Endothelial cell of umbilical vein (primary cell): ENCODE data around the gene ARL3. TPM values are rescaled to one million over a fixed set of nuclear protein-coding genes. Genes with fewer than 3 reads are reported as not detected.

Experiments
- BruUV-seq: library from RNA; stranded (reverse); fragments of 400-500 nt; replicated peaks from 2 replicates; lab custom pipeline; 2021; lab: Mats Ljungman, UMichigan
- CTCF ChIA-PET: fragments of 300-600, 350-600 bp; sonication (Branson Sonifier 250); formaldehyde crosslinking; loops from one replicate; lab custom pipeline; 2021; ENCODE audit warnings: antibody characterized with exemption, inconsistent platforms; lab: Charles Lee
- POLR2A ChIA-PET: fragments of 300-600, 350-600 bp; sonication (Branson Sonifier 250); formaldehyde crosslinking; loops from one replicate; lab custom pipeline; 2021; ENCODE audit warnings: antibody characterized with exemption, inconsistent platforms; lab: Charles Lee
- DNase-seq: peaks from one replicate; pipeline ENCODE4 v3.0.0-alpha.2; 2011; ENCODE audit warnings: low read depth, low spot score
- FAIRE-seq: peaks from 2 replicates; lab custom pipeline; 2011; peaks lifted over from hg19 to GRCh38; lab: Jason Lieb, UNC
- H2AFZ ChIP-seq: 2 replicates; pipeline ENCODE4 v1.6.0; 2012; ENCODE audit warnings: low read depth, low read length, control low read depth, inconsistent platforms
- H3K27ac ChIP-seq: 2 replicates; pipeline ENCODE4 v1.5.1; 2011; ENCODE audit warnings: low read depth, mild to moderate bottlenecking, control low read depth, low read length, moderate library complexity; ENCODE audit not compliant: insufficient read depth
- H3K27me3 ChIP-seq, 2 experiments: 2 replicates each; pipeline versions ENCODE4 v1.6.0 to v1.6.1; 2011; ENCODE audit warnings: low read length in 2 of 2, mixed read lengths in 1 of 2; ENCODE audit not compliant: control insufficient read depth in 2 of 2, insufficient read depth in 2 of 2
- H3K36me3 ChIP-seq, 2 experiments: 2 replicates in 1 of 2; 3 replicates in 1 of 2; pipeline ENCODE4 v1.5.1; 2011; ENCODE audit warnings: low read length in 2 of 2, mild to moderate bottlenecking in 1 of 2, moderate library complexity in 1 of 2; ENCODE audit not compliant: control insufficient read depth in 2 of 2, insufficient read depth in 2 of 2; ENCODE audit errors: extremely low read depth in 1 of 2
- H3K4me1 ChIP-seq: 3 replicates; pipeline ENCODE4 v1.5.1; 2011; ENCODE audit warnings: mild to moderate bottlenecking, low read length; ENCODE audit not compliant: control insufficient read depth, insufficient read depth; ENCODE audit errors: extremely low read depth
- H3K4me2 ChIP-seq: 2 replicates; pipeline ENCODE4 v1.6.1; 2011; ENCODE audit warnings: low read length, control low read depth, mixed read lengths; ENCODE audit not compliant: insufficient read depth
- H3K4me3 ChIP-seq, 3 experiments: fragments of 200-600 bp in 1 of 3; sonication (generic), shearing (Covaris generic) in 1 of 3; replicated peaks in 1 of 3; 2 replicates each; pipeline ENCODE4 v1.5.1; 2011 to 2016; ENCODE audit warnings: control low read depth in 3 of 3, low read length in 3 of 3, mild to moderate bottlenecking in 2 of 3, inconsistent platforms in 1 of 3, low read depth in 1 of 3, moderate library complexity in 1 of 3; ENCODE audit not compliant: insufficient read depth in 1 of 3
- H3K79me2 ChIP-seq: 2 replicates; pipeline ENCODE4 v1.6.0; 2012; ENCODE audit warnings: low read length, inconsistent platforms; ENCODE audit not compliant: control insufficient read depth, insufficient read depth
- H3K9ac ChIP-seq: replicated peaks from 2 replicates; pipeline ENCODE3; 2011; ENCODE audit warnings: low read length, control low read depth; ENCODE audit not compliant: insufficient read depth; ENCODE audit errors: extremely low read depth
- H3K9me1 ChIP-seq: replicated peaks from 3 replicates; pipeline ENCODE4 v1.6.0; 2011; ENCODE audit warnings: mild to moderate bottlenecking, low read length; ENCODE audit not compliant: control insufficient read depth, insufficient read depth; ENCODE audit errors: extremely low read depth
- H3K9me3 ChIP-seq: replicated peaks from 2 replicates; pipeline ENCODE4 v1.5.1; 2012; ENCODE audit warnings: low read length, inconsistent platforms; ENCODE audit not compliant: control insufficient read depth, insufficient read depth
- H4K20me1 ChIP-seq: replicated peaks from 2 replicates; pipeline ENCODE3; 2011; ENCODE audit warnings: mild to moderate bottlenecking, low read length; ENCODE audit not compliant: control insufficient read depth, insufficient read depth; ENCODE audit errors: extremely low read depth
- CTCF ChIP-seq, 2 donors: IDR thresholded peaks; 1 replicate in 1 of 2; 2 replicates in 1 of 2; pipeline ENCODE4 v1.5.1; 2011; ENCODE audit warnings: low read length in 2 of 2, mild to moderate bottlenecking in 2 of 2, moderate library complexity in 2 of 2, control low read depth in 1 of 2, inconsistent platforms in 1 of 2, low read depth in 1 of 2; ENCODE audit not compliant: insufficient read depth in 1 of 2; ENCODE audit errors: extremely low read depth in 1 of 2
- EZH2 ChIP-seq: IDR thresholded peaks from 2 replicates; pipeline ENCODE4 v1.6.1; 2012; ENCODE audit warnings: borderline replicate concordance, low read depth, mild to moderate bottlenecking, moderate library complexity, low read length, inconsistent platforms; ENCODE audit not compliant: severe bottlenecking
- FOS ChIP-seq: IDR thresholded peaks from 2 replicates; pipeline ENCODE4 v1.6.1; 2011; ENCODE audit warnings: mild to moderate bottlenecking, low read length, moderate library complexity, borderline replicate concordance; ENCODE audit not compliant: insufficient read depth
- GATA2 ChIP-seq: IDR thresholded peaks from 2 replicates; pipeline ENCODE4 v1.7.0; 2011; ENCODE audit warnings: low read depth, mild to moderate bottlenecking, moderate library complexity, mixed read lengths, low read length; ENCODE audit not compliant: insufficient read length, insufficient read depth
- JUN ChIP-seq: IDR thresholded peaks from 2 replicates; pipeline ENCODE4 v1.6.1; 2011; ENCODE audit warnings: borderline replicate concordance, low read depth; ENCODE audit not compliant: insufficient read length, insufficient read depth
- MAX ChIP-seq: IDR thresholded peaks from 2 replicates; pipeline ENCODE4 v1.6.1; 2011; ENCODE audit not compliant: insufficient read depth, insufficient read length
- MYC ChIP-seq: IDR thresholded peaks from one replicate; pipeline ENCODE4 v1.6.1; 2011; ENCODE audit warnings: mild to moderate bottlenecking, low read depth, low read length
- POLR2A ChIP-seq: IDR thresholded peaks from 2 replicates; pipeline ENCODE4 v1.6.1; 2012; ENCODE audit warnings: low read depth, mild to moderate bottlenecking, control low read depth, low read length
- POLR2AphosphoS5 ChIP-seq: IDR thresholded peaks from 2 replicates; pipeline ENCODE4 v1.6.1; 2012; ENCODE audit warnings: low read depth, mild to moderate bottlenecking, control low read depth, low read length, moderate library complexity; ENCODE audit not compliant: insufficient read depth
- dilution Hi-C: fragments of 300-500 bp; cut with MboI; formaldehyde crosslinking; loops from one replicate; pipeline ENCODE4 v1.15.0; 2019; ENCODE audit warnings: low sequenced_read_pairs; ENCODE audit not compliant: extremely low pct_ligation_motif_present
- intact Hi-C: fragments of 100-400 bp; cut with micrococcal nuclease; formaldehyde crosslinking; loops from one replicate; pipeline ENCODE4 v1.10.0; 2022
- polyA plus RNA-seq, 4 experiments: library from polyadenylated mRNA; depleted of rRNA in 3 of 4; stranded (reverse) in 3 of 4; unstranded in 1 of 4; fragments of >200 nt; gene quantifications; 2 replicates each; pipeline versions ENCODE4 v1.2.1 to v1.2.3, GENCODE V29; 2011 to 2012; ENCODE audit warnings: missing spikeins in 1 of 4
- total RNA-seq: library from RNA; stranded (reverse); gene quantifications from 2 replicates; pipeline ENCODE4 v1.2.3, GENCODE V29; 2021

Gene ARL3
- total and polyA plus RNA-seq, 2 donors (not counting 3 experiments of a cell fraction or from before 2014, with no cell fraction given): 6.6 to 11.0 TPM

- POLR2A ChIA-PET: no interaction called here
- CTCF ChIA-PET: interaction anchor here (0.6 to 2.6 kb wide), 3 partner anchors 10 to 487 kb away, joined by 3 to 17 read pairs (median 4); no protein-coding TSS in a partner anchor
These were observed 48.9 kb upstream of the ARL3 start for GRCh38 chr10:102763037-102763607.

More at GRCh38 chr10:102763037-102763607, 48.9 kb upstream of the ARL3 start:
- H2AFZ ChIP-seq: no peak overlapping the region
- no peak for TF ChIP-seq POLR2A
- no peak for TF ChIP-seq GATA2
- no peak for TF ChIP-seq EZH2
- TF ChIP-seq MAX: no peak
- TF ChIP-seq FOS: no peak
- no peak for TF ChIP-seq CTCF (IDR thresholded peaks at IDR 0.05; ENCODE audit: extremely low read depth in 1 of 2, insufficient read depth in 1 of 2, low read depth in 1 of 2, low read length in 2 of 2)
- TF ChIP-seq JUN: no peak
- no peak for TF ChIP-seq POLR2AphosphoS5
- no peak for TF ChIP-seq MYC
- dilution Hi-C loops (no loop called here), intact Hi-C loops (no loop called here)
- H3K9me1 ChIP-seq: no peaks in the 10 kb centered on the region
- H3K36me3 ChIP-seq: no peaks in the 10 kb centered on the region
- no peaks in the 10 kb centered on the region for H4K20me1 ChIP-seq
- H3K79me2 ChIP-seq: peaks cover 3% of the 10 kb centered on the region
- H3K27ac ChIP-seq: no peak overlapping the region
- no peaks in the 10 kb centered on the region for H3K27me3 ChIP-seq
- DNase-seq (no peak), FAIRE-seq (no peak)
- H3K4me2 ChIP-seq: no peak overlapping the region
- peaks cover 13% of the 10 kb centered on the region for H3K4me1 ChIP-seq
- no peak overlapping the region for H3K9ac ChIP-seq
- H3K9me3 ChIP-seq: no peaks in the 10 kb centered on the region
- no TSS peak for BruUV-seq
- no peak overlapping the region for H3K4me3 ChIP-seq
